GM12878 (cell line): ENCODE measurements around the gene APOA4. TPM values are rescaled to one million over a fixed set of nuclear protein-coding genes. Genes with fewer than 3 reads are reported as not detected.

Experiments used
- ATAC-seq: fragments of 200-7000 bp; cut with Tn5 transposase; 3 replicates; pipeline ENCODE4 v1.9.1; 2020; ENCODE audit warnings: mild to moderate bottlenecking, moderate library complexity
- BruUV-seq: library from RNA; stranded (reverse); fragments of 400-500 nt; replicated peaks from 2 replicates; lab custom pipeline; 2021; lab: Mats Ljungman, UMichigan
- CTCF ChIA-PET: fragments of 300-600 bp; sonication (Branson Sonifier 250); formaldehyde crosslinking; extraction: SDS; loops from one replicate; lab custom pipeline; 2021; ENCODE audit warnings: inconsistent platforms; lab: Yijun Ruan, JAX
- POLR2A ChIA-PET: fragments of 350-600 bp; formaldehyde crosslinking; extraction: SDS; loops from one replicate; lab custom pipeline; 2021; ENCODE audit warnings: inconsistent platforms; lab: Charles Lee
- RAD21 ChIA-PET: fragments of 300-600 bp; sonication (Branson Sonifier 250); formaldehyde crosslinking; loops from one replicate; lab custom pipeline; 2023; ENCODE audit warnings: antibody characterized with exemption; ENCODE audit not compliant: unreplicated experiment; lab: Charles Lee
- SMC1A ChIA-PET: fragments of 300-600 bp; sonication (Branson Sonifier 250); formaldehyde crosslinking; loops from one replicate; lab custom pipeline; 2023; ENCODE audit not compliant: unreplicated experiment, uncharacterized antibody; lab: Charles Lee
- DNase-seq: peaks from one replicate; pipeline ENCODE4 v3.0.0-alpha.2; 2011; ENCODE audit warnings: low read depth, low spot score
- FAIRE-seq: peaks from 3 replicates; lab custom pipeline; 2011; peaks lifted over from hg19 to GRCh38; lab: Jason Lieb, UNC
- H2AFZ ChIP-seq: 2 replicates; pipeline ENCODE4 v1.6.0; 2011; ENCODE audit warnings: low read depth, low read length, control low read depth; ENCODE audit not compliant: control insufficient read depth
- H3K27ac ChIP-seq: 2 replicates; pipeline ENCODE4 v1.5.1; 2011; ENCODE audit warnings: control low read depth; ENCODE audit not compliant: control insufficient read depth, insufficient read depth
- H3K27me3 ChIP-seq, 2 experiments: replicated peaks in 1 of 2; 2 replicates each; pipeline versions ENCODE4 v1.6.0 to v1.6.1; 2011; ENCODE audit warnings: low read length in 1 of 2; ENCODE audit not compliant: control insufficient read depth in 2 of 2, insufficient read depth in 2 of 2
- H3K36me3 ChIP-seq, 2 experiments: 2 replicates each; pipeline ENCODE4 v1.5.1; 2011; ENCODE audit warnings: low read length in 1 of 2; ENCODE audit not compliant: control insufficient read depth in 2 of 2, insufficient read depth in 2 of 2
- H3K4me1 ChIP-seq: 2 replicates; pipeline ENCODE4 v1.6.1; 2011; ENCODE audit warnings: mild to moderate bottlenecking, low read length, moderate library complexity, mixed read lengths; ENCODE audit not compliant: control insufficient read depth, insufficient read depth
- H3K4me2 ChIP-seq: 2 replicates; pipeline ENCODE4 v1.6.0; 2011; ENCODE audit warnings: control low read depth; ENCODE audit not compliant: control insufficient read depth, insufficient read depth
- H3K4me3 ChIP-seq: fragments of 200-600 bp; sonication (generic); 2 replicates; pipeline ENCODE4 v1.5.1; 2016
- H3K79me2 ChIP-seq: 2 replicates; pipeline ENCODE4 v1.6.0; 2011; ENCODE audit warnings: low read length; ENCODE audit not compliant: control insufficient read depth, insufficient read depth
- H3K9ac ChIP-seq: 2 replicates; pipeline ENCODE4 v1.8.0; 2011; ENCODE audit warnings: low read length, control low read depth, mixed read lengths; ENCODE audit not compliant: control insufficient read depth, insufficient read depth
- H3K9me3 ChIP-seq: replicated peaks from 3 replicates; pipeline ENCODE4 v1.5.1; 2011; ENCODE audit warnings: mild to moderate bottlenecking, low read length; ENCODE audit not compliant: control insufficient read depth, insufficient read depth
- H4K20me1 ChIP-seq: 2 replicates; pipeline ENCODE4 v1.6.0; 2011; ENCODE audit not compliant: control insufficient read depth, insufficient read depth
- CBX5 ChIP-seq: sonication (generic); IDR thresholded peaks from 2 replicates; pipeline ENCODE4 v1.6.1; 2016; ENCODE audit warnings: low read depth, moderate library complexity, mild to moderate bottlenecking, inconsistent platforms
- DPF2 ChIP-seq: fragments of 450-650 bp; IDR thresholded peaks from 2 replicates; pipeline ENCODE4 v1.6.1; 2017; ENCODE audit warnings: mild to moderate bottlenecking
- IKZF2 ChIP-seq, 2 experiments: fragments of 450-650 bp; IDR thresholded peaks; 2 replicates each; pipeline ENCODE4 v1.6.1; 2017; ENCODE audit warnings: mild to moderate bottlenecking in 2 of 2, moderate library complexity in 2 of 2
- WRNIP1 ChIP-seq: IDR thresholded peaks from 2 replicates; pipeline ENCODE4 v1.6.1; 2011; ENCODE audit warnings: low read depth, low read length, improper control_type of control experiment, borderline replicate concordance
- ZNF217 ChIP-seq: fragments of 450-650 bp; IDR thresholded peaks from 2 replicates; pipeline ENCODE4 v1.6.1; 2017; ENCODE audit warnings: antibody characterized with exemption, mild to moderate bottlenecking
- ZNF384 ChIP-seq: IDR thresholded peaks from 2 replicates; pipeline ENCODE4 v1.6.1; 2012; ENCODE audit warnings: low read depth, mild to moderate bottlenecking, low read length, improper control_type of control experiment, borderline replicate concordance
- WGBS: methylation state at CpG from one replicate; pipeline ENCODE4 v1.1.6; 2016; ENCODE audit warnings: low lambda C conversion rate; ENCODE audit not compliant: insufficient replicate concordance, insufficient coverage; ENCODE audit errors: missing lambda C conversion rate; 5-methylcytosine and 5-hydroxymethylcytosine counted together
- in situ Hi-C: fragments of 300-500 bp; cut with MboI; formaldehyde crosslinking; loops from 9 replicates; pipeline ENCODE4 v1.14.3; 2018; ENCODE audit warnings: mixed read lengths
- intact Hi-C: fragments of 100-400 bp; cut with micrococcal nuclease; formaldehyde crosslinking; loops from one replicate; pipeline ENCODE4 v1.14.2; 2022; ENCODE audit not compliant: unreplicated experiment
- polyA plus RNA-seq, 11 experiments: library from polyadenylated mRNA; depleted of rRNA in 4 of 11; unstranded in 6 of 11; stranded (reverse) in 5 of 11; fragments of >200 nt; fragmentation: Nextera tagmentation in 4 of 11; fragmentation: Illumina TruSeq in 1 of 11; extraction: Ambion mirVana in 4 of 11; extraction: Trizol in 1 of 11; gene quantifications; 1 replicate in 1 of 11; 2 replicates in 10 of 11; pipeline versions ENCODE4 v1.2.1 to v1.2.3, GENCODE V29; 2011 to 2016; ENCODE audit warnings: inconsistent platforms in 2 of 11, missing spikeins in 2 of 11, low read depth in 1 of 11
- total RNA-seq, 4 experiments: library from RNA; depleted of rRNA in 3 of 4; stranded (reverse); fragments of >200 nt in 3 of 4; fragmentation: Illumina TruSeq in 1 of 4; extraction: Trizol in 1 of 4; gene quantifications; 2 replicates each; pipeline versions ENCODE4 v1.2.1 to v1.2.3, GENCODE V29; 2013 to 2021
- TF ChIP-seq, protein P1 (sequence below): IDR thresholded peaks from 2 replicates; pipeline ENCODE4 v1.6.1; 2011; ENCODE audit warnings: low read depth, low read length, improper control_type of control experiment, borderline replicate concordance
- TF ChIP-seq, protein P2 (sequence below): fragments of 450-650 bp; IDR thresholded peaks from 2 replicates; pipeline ENCODE4 v1.6.1; 2017; ENCODE audit warnings: mild to moderate bottlenecking, moderate library complexity
- TF ChIP-seq, protein P3 (sequence below): fragments of 450-650 bp; IDR thresholded peaks from 2 replicates; pipeline ENCODE4 v1.6.1; 2018; ENCODE audit warnings: borderline replicate concordance, mild to moderate bottlenecking; ENCODE audit not compliant: partially characterized antibody

The APOA4 gene
- total and polyA plus RNA-seq, 10 of the 15 experiments (the other 5 are each of a cell fraction or from before 2014, with no cell fraction given): not detected

DNA sequence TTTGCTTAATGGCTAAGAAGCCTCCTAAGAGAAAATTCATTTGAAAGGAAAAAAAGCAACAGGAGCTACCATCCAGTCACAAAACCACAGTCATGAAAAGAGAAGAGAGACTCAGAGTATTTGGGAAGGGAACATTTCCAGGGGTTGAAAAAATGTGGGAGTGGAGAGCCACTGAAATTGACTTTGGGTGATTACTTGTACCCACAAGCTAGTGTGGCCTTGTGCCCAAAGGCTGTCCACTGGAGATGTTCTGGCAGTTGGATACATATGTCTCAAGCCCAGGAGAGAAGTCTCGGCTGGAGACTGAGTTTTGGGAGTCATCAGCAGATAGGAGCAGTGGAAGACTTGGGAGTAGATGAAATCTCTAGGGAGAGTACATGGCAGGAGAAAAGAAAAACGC is 28.3 kb downstream of the APOA4 start:
- FAIRE-seq (no peak), ATAC-seq (no peak), DNase-seq (no peak)
- ChIA-PET POLR2A (no interaction called here), RAD21 (interaction anchor here (2.1 kb wide), 1 partner anchor 41 kb away, joined by 13 read pairs; no protein-coding TSS in a partner anchor), CTCF (interaction anchor here (3.2 to 10.9 kb wide), 2 partner anchors 40 to 311 kb away, joined by 11 to 183 read pairs; partner anchors contain the start of gene APOA1), SMC1A (interaction anchor here (0.9 to 5.1 kb wide), 4 partner anchors 19 to 311 kb away, joined by 3 to 42 read pairs (median 6); no protein-coding TSS in a partner anchor)
- intact Hi-C loops (loop anchor here (5.0 kb wide), 1 partner anchor 432 kb away; no protein-coding TSS in a partner anchor), in situ Hi-C loops (no loop called here)
- Histone ChIP-seq H3K79me2 (no peaks in the 10 kb centered on the region), H3K9ac (no peak overlapping the region), H3K27me3 (no peaks in the 10 kb centered on the region; a peak in 1 of 4 replicates), H4K20me1 (no peaks in the 10 kb centered on the region), H3K27ac (no peak overlapping the region), H3K4me2 (no peak overlapping the region), H3K4me3 (no peak overlapping the region), H3K9me3 (no peaks in the 10 kb centered on the region), H3K4me1 (peaks cover 4% of the 10 kb centered on the region; the same call in 1 of the 2 replicates), H2AFZ (no peak overlapping the region), H3K36me3 (no peaks in the 10 kb centered on the region)
- BruUV-seq: no TSS peak
- TF ChIP-seq IKZF2 (IDR thresholded peaks at IDR 0.05): no peak
- TF ChIP-seq ZNF217: no peak
- TF ChIP-seq, protein P1, sequence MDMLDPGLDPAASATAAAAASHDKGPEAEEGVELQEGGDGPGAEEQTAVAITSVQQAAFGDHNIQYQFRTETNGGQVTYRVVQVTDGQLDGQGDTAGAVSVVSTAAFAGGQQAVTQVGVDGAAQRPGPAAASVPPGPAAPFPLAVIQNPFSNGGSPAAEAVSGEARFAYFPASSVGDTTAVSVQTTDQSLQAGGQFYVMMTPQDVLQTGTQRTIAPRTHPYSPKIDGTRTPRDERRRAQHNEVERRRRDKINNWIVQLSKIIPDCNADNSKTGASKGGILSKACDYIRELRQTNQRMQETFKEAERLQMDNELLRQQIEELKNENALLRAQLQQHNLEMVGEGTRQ: no peak
- no peak for TF ChIP-seq WRNIP1
- TF ChIP-seq ZNF384: no peak
- TF ChIP-seq, protein P2, sequence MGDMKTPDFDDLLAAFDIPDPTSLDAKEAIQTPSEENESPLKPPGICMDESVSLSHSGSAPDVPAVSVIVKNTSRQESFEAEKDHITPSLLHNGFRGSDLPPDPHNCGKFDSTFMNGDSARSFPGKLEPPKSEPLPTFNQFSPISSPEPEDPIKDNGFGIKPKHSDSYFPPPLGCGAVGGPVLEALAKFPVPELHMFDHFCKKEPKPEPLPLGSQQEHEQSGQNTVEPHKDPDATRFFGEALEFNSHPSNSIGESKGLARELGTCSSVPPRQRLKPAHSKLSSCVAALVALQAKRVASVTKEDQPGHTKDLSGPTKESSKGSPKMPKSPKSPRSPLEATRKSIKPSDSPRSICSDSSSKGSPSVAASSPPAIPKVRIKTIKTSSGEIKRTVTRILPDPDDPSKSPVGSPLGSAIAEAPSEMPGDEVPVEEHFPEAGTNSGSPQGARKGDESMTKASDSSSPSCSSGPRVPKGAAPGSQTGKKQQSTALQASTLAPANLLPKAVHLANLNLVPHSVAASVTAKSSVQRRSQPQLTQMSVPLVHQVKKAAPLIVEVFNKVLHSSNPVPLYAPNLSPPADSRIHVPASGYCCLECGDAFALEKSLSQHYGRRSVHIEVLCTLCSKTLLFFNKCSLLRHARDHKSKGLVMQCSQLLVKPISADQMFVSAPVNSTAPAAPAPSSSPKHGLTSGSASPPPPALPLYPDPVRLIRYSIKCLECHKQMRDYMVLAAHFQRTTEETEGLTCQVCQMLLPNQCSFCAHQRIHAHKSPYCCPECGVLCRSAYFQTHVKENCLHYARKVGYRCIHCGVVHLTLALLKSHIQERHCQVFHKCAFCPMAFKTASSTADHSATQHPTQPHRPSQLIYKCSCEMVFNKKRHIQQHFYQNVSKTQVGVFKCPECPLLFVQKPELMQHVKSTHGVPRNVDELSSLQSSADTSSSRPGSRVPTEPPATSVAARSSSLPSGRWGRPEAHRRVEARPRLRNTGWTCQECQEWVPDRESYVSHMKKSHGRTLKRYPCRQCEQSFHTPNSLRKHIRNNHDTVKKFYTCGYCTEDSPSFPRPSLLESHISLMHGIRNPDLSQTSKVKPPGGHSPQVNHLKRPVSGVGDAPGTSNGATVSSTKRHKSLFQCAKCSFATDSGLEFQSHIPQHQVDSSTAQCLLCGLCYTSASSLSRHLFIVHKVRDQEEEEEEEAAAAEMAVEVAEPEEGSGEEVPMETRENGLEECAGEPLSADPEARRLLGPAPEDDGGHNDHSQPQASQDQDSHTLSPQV: no peak
- TF ChIP-seq DPF2: no peak
- TF ChIP-seq CBX5: no peak
- TF ChIP-seq, protein P3, sequence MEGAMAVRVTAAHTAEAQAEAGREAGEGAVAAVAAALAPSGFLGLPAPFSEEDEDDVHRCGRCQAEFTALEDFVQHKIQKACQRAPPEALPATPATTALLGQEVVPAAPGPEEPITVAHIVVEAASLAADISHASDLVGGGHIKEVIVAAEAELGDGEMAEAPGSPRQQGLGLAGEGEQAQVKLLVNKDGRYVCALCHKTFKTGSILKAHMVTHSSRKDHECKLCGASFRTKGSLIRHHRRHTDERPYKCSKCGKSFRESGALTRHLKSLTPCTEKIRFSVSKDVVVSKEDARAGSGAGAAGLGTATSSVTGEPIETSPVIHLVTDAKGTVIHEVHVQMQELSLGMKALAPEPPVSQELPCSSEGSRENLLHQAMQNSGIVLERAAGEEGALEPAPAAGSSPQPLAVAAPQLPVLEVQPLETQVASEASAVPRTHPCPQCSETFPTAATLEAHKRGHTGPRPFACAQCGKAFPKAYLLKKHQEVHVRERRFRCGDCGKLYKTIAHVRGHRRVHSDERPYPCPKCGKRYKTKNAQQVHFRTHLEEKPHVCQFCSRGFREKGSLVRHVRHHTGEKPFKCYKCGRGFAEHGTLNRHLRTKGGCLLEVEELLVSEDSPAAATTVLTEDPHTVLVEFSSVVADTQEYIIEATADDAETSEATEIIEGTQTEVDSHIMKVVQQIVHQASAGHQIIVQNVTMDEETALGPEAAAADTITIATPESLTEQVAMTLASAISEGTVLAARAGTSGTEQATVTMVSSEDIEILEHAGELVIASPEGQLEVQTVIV: no peak
- WGBS: 33% methylated on average over 2 of the region's 2 CpGs
